HepG2 (cell line): Measurements from ENCODE around the gene DPAGT1.

ENCODE experiments used
- ARHGAP35 ChIP-seq: sonication (generic); formaldehyde crosslinking; IDR thresholded peaks from 2 replicates; pipeline ENCODE4 v1.9.0; 2022; ENCODE audit warnings: mild to moderate bottlenecking, inconsistent platforms, moderate library complexity, missing genetic modification reagents, borderline replicate concordance
- CBX1 ChIP-seq: IDR thresholded peaks from one replicate; pipeline ENCODE4 v1.6.1; 2016; ENCODE audit warnings: antibody characterized with exemption, low read depth
- ETV6 ChIP-seq: sonication (generic); formaldehyde crosslinking; conservative IDR thresholded peaks from 2 replicates; pipeline ENCODE4 v1.4.0; 2020; ENCODE audit warnings: missing genetic modification reagents
- POLR2A ChIP-seq, 2 experiments: IDR thresholded peaks; 2 replicates each; pipeline ENCODE4 v1.6.1; 2011; ENCODE audit warnings: low read depth in 2 of 2, low read length in 2 of 2, mild to moderate bottlenecking in 1 of 2, moderate library complexity in 1 of 2; ENCODE audit not compliant: insufficient read depth in 1 of 2
- POLR2AphosphoS5 ChIP-seq: IDR thresholded peaks from 2 replicates; pipeline ENCODE4 v1.6.1; 2012; ENCODE audit warnings: low read depth, low read length
- ZNF451 ChIP-seq: sonication (generic); formaldehyde crosslinking; IDR thresholded peaks from 2 replicates; pipeline ENCODE4 v1.5.0; 2020; ENCODE audit warnings: mild to moderate bottlenecking, missing genetic modification reagents
- TF ChIP-seq, protein P1 (sequence below): sonication (generic); formaldehyde crosslinking; IDR thresholded peaks from 2 replicates; pipeline ENCODE4 v1.5.0; 2020; ENCODE audit warnings: mild to moderate bottlenecking, missing genetic modification reagents, moderate library complexity
- TF ChIP-seq, protein P2 (sequence below): IDR thresholded peaks from 2 replicates; pipeline ENCODE4 v1.6.1; 2018; ENCODE audit warnings: missing genetic modification reagents, mild to moderate bottlenecking, missing compliant biosample characterization

DNA sequence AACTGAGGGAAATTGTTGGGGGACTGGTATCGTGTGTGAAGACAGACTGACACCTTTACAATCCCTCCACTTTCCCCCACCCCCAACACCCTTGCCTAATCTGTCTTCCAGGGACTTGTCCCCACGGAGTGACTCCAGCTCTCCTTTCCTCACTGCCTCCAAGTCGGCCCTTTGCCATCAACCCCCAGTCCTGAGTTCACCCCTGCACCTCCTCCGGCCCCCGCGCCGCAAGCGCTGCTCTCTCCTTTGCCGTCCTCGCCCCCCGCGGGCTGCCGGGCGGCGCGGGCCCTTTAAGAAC is 47.0 kb upstream of the DPAGT1 start:
- TF ChIP-seq POLR2AphosphoS5 = no peak
- no peak for TF ChIP-seq ZNF451 (CRISPR knock-in tag)
- TF ChIP-seq, protein P1, sequence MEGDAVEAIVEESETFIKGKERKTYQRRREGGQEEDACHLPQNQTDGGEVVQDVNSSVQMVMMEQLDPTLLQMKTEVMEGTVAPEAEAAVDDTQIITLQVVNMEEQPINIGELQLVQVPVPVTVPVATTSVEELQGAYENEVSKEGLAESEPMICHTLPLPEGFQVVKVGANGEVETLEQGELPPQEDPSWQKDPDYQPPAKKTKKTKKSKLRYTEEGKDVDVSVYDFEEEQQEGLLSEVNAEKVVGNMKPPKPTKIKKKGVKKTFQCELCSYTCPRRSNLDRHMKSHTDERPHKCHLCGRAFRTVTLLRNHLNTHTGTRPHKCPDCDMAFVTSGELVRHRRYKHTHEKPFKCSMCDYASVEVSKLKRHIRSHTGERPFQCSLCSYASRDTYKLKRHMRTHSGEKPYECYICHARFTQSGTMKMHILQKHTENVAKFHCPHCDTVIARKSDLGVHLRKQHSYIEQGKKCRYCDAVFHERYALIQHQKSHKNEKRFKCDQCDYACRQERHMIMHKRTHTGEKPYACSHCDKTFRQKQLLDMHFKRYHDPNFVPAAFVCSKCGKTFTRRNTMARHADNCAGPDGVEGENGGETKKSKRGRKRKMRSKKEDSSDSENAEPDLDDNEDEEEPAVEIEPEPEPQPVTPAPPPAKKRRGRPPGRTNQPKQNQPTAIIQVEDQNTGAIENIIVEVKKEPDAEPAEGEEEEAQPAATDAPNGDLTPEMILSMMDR (CRISPR knock-in tag) = no peak
- no peak for TF ChIP-seq POLR2A (IDR thresholded peaks at IDR 0.05; ENCODE audit: insufficient read depth in 1 of 2, low read depth in 2 of 2, low read length in 2 of 2)
- TF ChIP-seq, protein P2, sequence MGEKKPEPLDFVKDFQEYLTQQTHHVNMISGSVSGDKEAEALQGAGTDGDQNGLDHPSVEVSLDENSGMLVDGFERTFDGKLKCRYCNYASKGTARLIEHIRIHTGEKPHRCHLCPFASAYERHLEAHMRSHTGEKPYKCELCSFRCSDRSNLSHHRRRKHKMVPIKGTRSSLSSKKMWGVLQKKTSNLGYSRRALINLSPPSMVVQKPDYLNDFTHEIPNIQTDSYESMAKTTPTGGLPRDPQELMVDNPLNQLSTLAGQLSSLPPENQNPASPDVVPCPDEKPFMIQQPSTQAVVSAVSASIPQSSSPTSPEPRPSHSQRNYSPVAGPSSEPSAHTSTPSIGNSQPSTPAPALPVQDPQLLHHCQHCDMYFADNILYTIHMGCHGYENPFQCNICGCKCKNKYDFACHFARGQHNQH (CRISPR knock-in tag) = no peak
- TF ChIP-seq CBX1 = no peak
- TF ChIP-seq ETV6 (CRISPR knock-in tag) = no peak
- no peak for TF ChIP-seq ARHGAP35 (CRISPR knock-in tag)
